Astrocyte of the cerebellum (primary cell): Measurements from ENCODE around the gene SHISA8.

Experiments
- DNase-seq: peaks from one replicate; pipeline ENCODE4 v3.0.0-alpha.2; 2011; ENCODE audit warnings: low read depth
- H3K4me3 ChIP-seq: 2 replicates; pipeline ENCODE4 v1.5.1; 2011; ENCODE audit warnings: mild to moderate bottlenecking, low read depth, low read length, moderate library complexity
- CTCF ChIP-seq: IDR thresholded peaks from 2 replicates; pipeline ENCODE4 v1.5.1; 2012; ENCODE audit warnings: low read length, low read depth, moderate library complexity, mild to moderate bottlenecking; ENCODE audit errors: missing control alignments
- in situ Hi-C: cut with HindIII; loops from 2 replicates; pipeline ENCODE4 v1.10.0; 2017; ENCODE audit warnings: low sequenced_read_pairs

Gene SHISA8

GRCh38 chr22:41909310-41910049, 5.4 kb downstream of the SHISA8 start:
- no peak for TF ChIP-seq CTCF
- in situ Hi-C loops, result no loop called here
- no peak for DNase-seq
- H3K4me3 ChIP-seq, result no peak overlapping the region

GRCh38 chr22:41908411-41909309, 6.2 kb downstream of the SHISA8 start:
- in situ Hi-C loops, result no loop called here
- no peak for DNase-seq
- no peak for TF ChIP-seq CTCF
- H3K4me3 ChIP-seq, result no peak overlapping the region

GRCh38 chr22:41907436-41908401, 7.2 kb downstream of the SHISA8 start:
- TF ChIP-seq CTCF, result no peak

GRCh38 chr22:41906822-41907221, 8.1 kb downstream of the SHISA8 start:
- H3K4me3 ChIP-seq, result no peak overlapping the region
- no peak for TF ChIP-seq CTCF
- in situ Hi-C loops, result no loop called here
- DNase-seq, result no peak

More at GRCh38 chr22:41907436-41908401, 7.2 kb downstream of the SHISA8 start:
- H3K4me3 ChIP-seq, result no peak overlapping the region
- in situ Hi-C loops, result no loop called here
- no peak for DNase-seq

GRCh38 chr22:41905411-41906202, 9.3 kb downstream of the SHISA8 start:
- TF ChIP-seq CTCF, result no peak
- no peak for DNase-seq
- H3K4me3 ChIP-seq, result no peak overlapping the region
- in situ Hi-C loops, result no loop called here
